Prostate gland (tissue), 2 donors: ENCODE measurements around the gene MYO9A. TPM values are rescaled to one million over a fixed set of nuclear protein-coding genes. Genes with fewer than 3 reads are reported as not detected.
"Not testable (repeated sequence)": the region's sequence is repeated elsewhere in the genome, so short reads cannot be mapped to it uniquely, and the experiment has no call there.

ENCODE experiments used
- DNase-seq: peaks from one replicate; pipeline ENCODE4 v3.0.0-alpha.2; 2019; ENCODE audit warnings: low spot score
- H3K27ac ChIP-seq, 2 donors: fragments of 200-600 bp; sonication (generic); 2 replicates each; pipeline ENCODE4 v1.5.1; 2017 to 2019
- H3K27me3 ChIP-seq: fragments of 200-600 bp; sonication (generic); replicated peaks from 2 replicates; pipeline ENCODE4 v1.5.1; 2019; ENCODE audit not compliant: insufficient read depth
- H3K36me3 ChIP-seq, 2 donors: fragments of 200-600 bp; sonication (generic); 1 replicate in 1 of 2; 2 replicates in 1 of 2; pipeline versions ENCODE4 v1.5.1 to v1.8.1; 2017 to 2019
- H3K4me1 ChIP-seq: fragments of 200-600 bp; sonication (generic); replicated peaks from 2 replicates; pipeline ENCODE4 v1.5.1; 2019
- H3K4me3 ChIP-seq, 2 donors: fragments of 200-600 bp; sonication (generic); 2 replicates each; pipeline ENCODE4 v1.5.1; 2017 to 2019
- H3K9me3 ChIP-seq: fragments of 200-600 bp; sonication (generic); 2 replicates; pipeline ENCODE4 v1.5.1; 2017
- POLR2A ChIP-seq: fragments of 450-650 bp; IDR thresholded peaks from one replicate; pipeline ENCODE4 v1.6.1; 2016; ENCODE audit warnings: antibody characterized with exemption, mild to moderate bottlenecking
- POLR2AphosphoS5 ChIP-seq: sonication (generic); formaldehyde crosslinking; IDR thresholded peaks from one replicate; pipeline ENCODE4 v1.6.1; 2017; ENCODE audit warnings: antibody characterized with exemption
- WGBS: methylation state at CpG from one replicate; pipeline ENCODE4 v1.1.5; 2018; 5-methylcytosine and 5-hydroxymethylcytosine counted together
- intact Hi-C: fragments of 100-400 bp; cut with DNase I; formaldehyde crosslinking; loops from one replicate; pipeline ENCODE4 v1.14.2; 2022
- total RNA-seq, 2 donors: library from RNA; depleted of rRNA; stranded (reverse); fragments of >200 nt; gene quantifications; one replicate each; pipeline ENCODE4 v1.1.0, GENCODE V29; 2016
- TF ChIP-seq, protein P1 (sequence below), 4 experiments: fragments of 200-600 bp in 2 of 4; fragments of 450-650 bp in 2 of 4; sonication (generic) in 2 of 4; IDR thresholded peaks; 1 replicate in 3 of 4; 2 replicates in 1 of 4; pipeline ENCODE4 v1.5.1; 2016 to 2019; ENCODE audit warnings: antibody characterized with exemption in 4 of 4, mild to moderate bottlenecking in 2 of 4, moderate library complexity in 2 of 4

Gene MYO9A
- total RNA-seq, 2 donors from 2014 or later = 29.4 to 252 TPM

DNA sequence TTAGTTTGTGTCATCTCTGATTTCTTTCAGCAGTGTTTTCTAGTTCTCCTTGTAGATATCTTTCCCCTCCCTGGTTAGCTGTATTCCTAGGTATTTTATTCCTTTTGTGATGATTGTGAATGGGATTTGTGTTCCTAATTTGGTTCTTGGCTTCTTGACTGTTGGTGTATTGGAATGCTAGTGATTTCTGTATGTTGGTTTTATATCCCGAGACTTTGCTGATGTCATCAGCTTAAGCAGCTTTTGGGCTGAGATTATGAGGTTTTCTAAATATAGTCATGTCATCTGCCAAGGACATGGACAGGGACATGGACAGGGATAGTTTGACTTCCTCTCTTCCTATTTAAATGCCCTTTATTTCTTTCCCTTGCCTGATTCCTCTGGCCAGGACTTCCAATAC, 35.8 kb downstream of the MYO9A start:
- H3K36me3 ChIP-seq = no peaks in the 10 kb centered on the region
- 96% methylated on average over 1 of the region's 1 CpG for WGBS

DNA sequence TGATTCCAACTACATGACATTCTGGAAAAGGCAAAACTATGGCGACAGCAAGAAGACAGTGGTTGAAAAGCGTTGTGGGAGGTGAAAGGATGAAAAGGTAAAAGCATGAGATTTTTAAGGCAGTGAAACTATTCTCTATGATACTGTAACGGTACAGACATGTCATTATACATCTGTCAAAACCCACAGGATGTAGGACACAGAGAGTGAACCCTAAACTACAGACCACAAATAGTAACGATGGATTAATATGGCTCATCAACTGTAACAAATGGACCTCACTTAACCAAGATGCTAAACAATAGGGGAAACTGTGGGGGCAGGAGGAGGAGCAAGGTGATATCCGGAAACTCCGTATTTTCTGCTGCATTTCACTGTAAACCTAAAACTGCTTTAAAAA, 39.1 kb downstream of the MYO9A start:
- TF ChIP-seq POLR2A (no peak), POLR2AphosphoS5 (no peak)
- TF ChIP-seq, protein P1, sequence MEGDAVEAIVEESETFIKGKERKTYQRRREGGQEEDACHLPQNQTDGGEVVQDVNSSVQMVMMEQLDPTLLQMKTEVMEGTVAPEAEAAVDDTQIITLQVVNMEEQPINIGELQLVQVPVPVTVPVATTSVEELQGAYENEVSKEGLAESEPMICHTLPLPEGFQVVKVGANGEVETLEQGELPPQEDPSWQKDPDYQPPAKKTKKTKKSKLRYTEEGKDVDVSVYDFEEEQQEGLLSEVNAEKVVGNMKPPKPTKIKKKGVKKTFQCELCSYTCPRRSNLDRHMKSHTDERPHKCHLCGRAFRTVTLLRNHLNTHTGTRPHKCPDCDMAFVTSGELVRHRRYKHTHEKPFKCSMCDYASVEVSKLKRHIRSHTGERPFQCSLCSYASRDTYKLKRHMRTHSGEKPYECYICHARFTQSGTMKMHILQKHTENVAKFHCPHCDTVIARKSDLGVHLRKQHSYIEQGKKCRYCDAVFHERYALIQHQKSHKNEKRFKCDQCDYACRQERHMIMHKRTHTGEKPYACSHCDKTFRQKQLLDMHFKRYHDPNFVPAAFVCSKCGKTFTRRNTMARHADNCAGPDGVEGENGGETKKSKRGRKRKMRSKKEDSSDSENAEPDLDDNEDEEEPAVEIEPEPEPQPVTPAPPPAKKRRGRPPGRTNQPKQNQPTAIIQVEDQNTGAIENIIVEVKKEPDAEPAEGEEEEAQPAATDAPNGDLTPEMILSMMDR (IDR thresholded peaks at IDR 0.05) = no peak
- H3K4me1 ChIP-seq = no peaks in the 10 kb centered on the region
- no peak for DNase-seq
- no peaks in the 10 kb centered on the region for H3K36me3 ChIP-seq
- no peaks in the 10 kb centered on the region for H3K9me3 ChIP-seq
- no peak overlapping the region for H3K27ac ChIP-seq
- intact Hi-C loops = no loop called here
- no peaks in the 10 kb centered on the region for H3K27me3 ChIP-seq
- no peak overlapping the region for H3K4me3 ChIP-seq
- 92% methylated on average over 6 of the region's 6 CpGs for WGBS

More for the DNA sequence above, 35.8 kb downstream of the MYO9A start:
- Histone ChIP-seq H3K27me3 (no peaks in the 10 kb centered on the region), H3K4me3 (no peak overlapping the region), H3K9me3 (no peaks in the 10 kb centered on the region), H3K27ac (no peak overlapping the region), H3K4me1 (no peaks in the 10 kb centered on the region)
- intact Hi-C loops = no loop called here
- no peak for DNase-seq
- no peak for TF ChIP-seq POLR2A
- TF ChIP-seq, protein P1 (IDR thresholded peaks at IDR 0.05) = no peak

DNA sequence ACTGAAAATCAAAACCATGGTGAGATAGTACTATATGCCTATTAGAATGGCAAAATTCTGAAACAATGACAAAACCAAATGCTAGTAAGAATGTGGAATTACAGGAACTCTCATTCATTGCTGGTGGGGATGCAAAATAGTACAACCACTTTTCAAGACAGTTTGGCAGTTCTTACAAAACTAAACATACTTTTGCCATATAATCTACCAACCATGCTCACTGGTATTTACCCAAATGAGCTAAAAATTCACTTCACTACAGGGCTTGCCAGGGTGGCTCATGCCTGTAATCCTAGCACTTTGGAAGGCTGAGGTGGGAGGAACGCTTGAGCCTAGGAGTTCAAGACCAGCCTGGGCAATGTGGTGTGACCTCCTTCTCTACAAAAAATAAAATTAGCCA, 40.0 kb downstream of the MYO9A start:
- 88% methylated on average over 1 of the region's 1 CpG for WGBS
- no peaks in the 10 kb centered on the region for H3K4me1 ChIP-seq
- TF ChIP-seq POLR2AphosphoS5 = no peak
- TF ChIP-seq POLR2A = no peak
- TF ChIP-seq, protein P1 (IDR thresholded peaks at IDR 0.05) = no peak
- H3K27me3 ChIP-seq = no peaks in the 10 kb centered on the region
- DNase-seq = no peak
- intact Hi-C loops = no loop called here
- no peak overlapping the region for H3K4me3 ChIP-seq
- no peak overlapping the region for H3K27ac ChIP-seq
- no peaks in the 10 kb centered on the region for H3K36me3 ChIP-seq
- H3K9me3 ChIP-seq = no peaks in the 10 kb centered on the region

DNA sequence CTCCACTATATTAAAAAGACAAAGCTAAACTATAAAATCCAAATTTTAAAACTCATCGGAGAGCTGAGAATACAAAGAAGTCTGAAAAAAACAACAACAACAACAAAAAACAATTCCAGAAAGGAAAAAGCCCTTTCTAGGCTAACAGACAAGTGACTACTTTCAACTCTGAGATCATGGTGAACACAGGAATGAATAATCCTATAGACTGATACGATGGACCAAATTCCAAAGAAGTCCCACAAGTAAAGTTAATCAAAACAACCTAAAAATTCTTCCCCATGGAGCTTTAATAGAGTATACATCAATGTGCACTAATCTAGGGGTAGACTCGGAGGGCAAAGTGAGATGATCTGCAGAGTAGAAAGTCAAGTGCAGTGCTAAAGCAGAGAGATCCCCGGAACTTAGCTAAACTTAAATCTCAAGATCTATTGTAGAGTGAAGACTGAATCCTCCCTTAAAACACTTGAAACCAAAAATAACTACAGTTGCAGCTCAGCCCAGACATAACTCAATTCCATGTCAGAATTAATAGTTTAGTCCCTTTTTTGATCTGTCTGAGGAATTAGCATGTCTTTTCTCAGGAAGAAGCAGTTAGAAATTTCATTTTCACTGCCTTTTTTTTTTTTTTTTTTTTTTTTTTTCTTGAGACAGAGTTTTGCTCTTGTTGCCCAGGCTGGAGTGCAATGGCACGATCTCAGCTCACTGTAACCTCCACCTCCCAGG, 43.5 kb downstream of the MYO9A start:
- intact Hi-C loops = no loop called here
- 76% methylated on average over 5 of the region's 5 CpGs for WGBS
- no peaks in the 10 kb centered on the region for H3K4me1 ChIP-seq
- no peak overlapping the region for H3K27ac ChIP-seq
- no peaks in the 10 kb centered on the region for H3K27me3 ChIP-seq
- TF ChIP-seq, protein P1 (IDR thresholded peaks at IDR 0.05) = no peak
- TF ChIP-seq POLR2A = no peak
- H3K4me3 ChIP-seq = no peak overlapping the region
- no peaks in the 10 kb centered on the region for H3K9me3 ChIP-seq
- DNase-seq = no peak
- no peaks in the 10 kb centered on the region for H3K36me3 ChIP-seq

DNA sequence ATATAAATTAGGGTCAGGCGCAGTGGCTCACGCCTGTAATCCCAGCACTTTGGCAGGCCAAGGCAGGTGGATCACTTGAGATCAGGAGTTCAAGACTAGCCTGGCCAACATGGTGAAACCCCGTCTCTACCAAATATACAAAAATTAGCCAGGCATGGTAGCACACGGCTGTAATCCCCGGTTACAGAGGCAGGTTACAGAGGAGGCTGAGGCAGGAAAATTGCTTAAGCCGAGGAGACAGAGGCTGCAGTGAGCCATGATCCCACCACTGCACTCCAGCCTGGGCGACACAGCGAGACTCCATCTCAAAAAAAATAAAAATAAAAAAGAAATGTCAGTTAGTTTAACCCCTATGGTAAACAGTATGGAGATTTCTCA, 46.5 kb downstream of the MYO9A start:
- H3K27me3 ChIP-seq, H3K4me1 ChIP-seq, intact Hi-C loops, DNase-seq, H3K4me3 ChIP-seq, H3K9me3 ChIP-seq, H3K36me3 ChIP-seq, H3K27ac ChIP-seq: not testable (repeated sequence)
- WGBS = 92% methylated on average over 8 of the region's 8 CpGs
